NCI-H2227 (cell line): ENCODE measurements around the gene ATP1B1.
A peak's percentile ranks its signal among the peaks of the same experiment; 100 is the strongest.

Experiments used
- DNase-seq: peaks from one replicate; lab custom pipeline; 2025; ENCODE audit not compliant: unreplicated experiment; lab: John Stamatoyannopoulos, UW

ATP1B1 gene

DNA sequence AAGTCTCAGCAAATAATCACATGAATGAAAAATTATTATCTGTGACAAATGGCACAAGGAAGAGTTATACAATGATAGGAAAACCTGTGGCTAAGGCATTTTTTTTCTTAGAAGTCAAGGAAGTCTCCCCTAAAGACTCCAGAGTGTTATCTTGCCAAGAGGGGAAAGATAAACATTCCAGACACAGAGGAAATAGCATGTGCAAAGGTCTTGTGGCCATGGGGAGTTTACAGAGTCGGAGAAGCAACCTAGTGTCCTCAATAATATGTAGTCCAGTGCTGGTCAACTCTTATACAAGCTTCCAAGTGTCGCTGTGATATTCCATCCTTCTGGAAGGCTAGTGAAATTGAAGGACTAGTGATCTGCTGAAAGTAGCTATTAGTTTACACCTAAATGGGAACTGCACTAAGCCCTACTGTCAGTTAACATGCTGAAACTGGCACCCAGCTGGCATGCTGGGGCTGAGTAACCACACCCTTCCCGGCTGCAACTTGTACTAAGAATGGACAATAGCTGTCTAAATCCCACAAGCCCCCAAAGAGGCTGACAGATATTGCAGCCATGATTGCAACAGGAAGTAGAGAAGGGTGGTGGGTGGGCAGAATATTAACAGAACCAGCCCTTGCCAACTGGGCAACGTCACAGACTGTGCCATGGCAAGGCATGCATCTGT lies 11.5 kb upstream of the ATP1B1 start:
- DNase-seq = no peak

DNA sequence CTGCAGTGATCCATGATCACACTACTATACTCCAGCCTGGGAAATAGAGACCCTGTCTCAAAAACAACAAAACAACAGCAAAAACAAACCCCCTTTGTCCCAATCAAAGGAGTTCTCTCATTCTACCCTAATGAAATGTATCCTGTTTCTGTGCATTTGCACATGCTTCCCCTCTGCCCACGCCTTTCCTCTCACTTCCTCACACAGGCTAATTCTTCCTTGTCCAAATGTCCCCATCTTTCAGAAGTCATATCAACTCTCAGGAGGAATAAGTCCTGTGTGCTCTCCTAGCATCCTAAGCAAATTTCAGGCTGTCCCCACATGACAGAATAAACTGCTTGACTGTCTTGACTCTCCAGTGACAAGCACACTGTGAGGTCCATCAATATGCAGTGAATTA lies 8.1 kb upstream of the ATP1B1 start:
- no peak for DNase-seq

GRCh38 chr1:169099561-169099960 lies 6.9 kb upstream of the ATP1B1 start:
- DNase-seq = no peak

DNA sequence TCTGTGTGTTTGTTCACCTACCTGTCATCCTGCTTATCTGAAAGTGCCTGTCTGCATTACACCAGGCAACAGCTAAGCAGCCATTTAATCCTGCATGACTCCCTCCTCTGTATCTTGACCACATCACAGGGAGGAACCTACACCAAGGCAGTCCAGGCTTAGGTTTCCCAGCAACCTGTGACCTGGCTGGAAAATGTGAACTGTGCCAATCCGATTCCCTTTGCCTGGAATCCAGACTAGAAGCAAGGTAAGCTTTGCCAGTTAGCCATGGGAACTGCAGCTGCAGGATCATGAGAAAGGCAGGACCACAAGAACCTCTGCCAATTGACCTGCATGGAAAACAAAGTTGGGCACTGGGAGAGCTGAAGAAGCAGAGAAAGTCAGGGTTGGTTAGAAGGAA lies 6.3 kb upstream of the ATP1B1 start:
- DNase-seq = no peak

DNA sequence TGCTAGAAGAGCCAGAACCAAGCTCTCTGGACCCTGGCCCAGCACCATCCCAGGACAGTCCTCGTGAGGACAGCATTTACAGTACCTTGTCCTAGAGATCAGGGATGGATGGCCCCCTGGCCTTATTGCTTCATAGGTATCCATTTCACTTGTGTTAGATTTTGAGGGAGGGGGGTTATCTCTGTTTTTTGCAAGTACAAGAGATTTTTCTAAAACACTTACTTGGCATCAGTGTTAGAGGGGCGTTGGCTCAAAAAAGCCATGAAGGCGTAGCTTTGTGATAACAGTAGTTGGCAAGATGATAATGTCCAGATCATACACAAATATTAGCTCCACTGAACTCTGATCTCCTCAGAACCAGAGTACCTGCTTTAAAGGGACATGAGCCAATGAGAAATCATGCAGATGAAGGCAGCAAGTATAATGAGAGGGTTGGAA lies 5.8 kb upstream of the ATP1B1 start:
- no peak for DNase-seq

GRCh38 chr1:169102567-169102966 lies 3.9 kb upstream of the ATP1B1 start:
- peak; percentile 68 for DNase-seq

- no peak for DNase-seq
Observed at GRCh38 chr1:169103002-169103401, 3.5 kb upstream of the ATP1B1 start.

DNA sequence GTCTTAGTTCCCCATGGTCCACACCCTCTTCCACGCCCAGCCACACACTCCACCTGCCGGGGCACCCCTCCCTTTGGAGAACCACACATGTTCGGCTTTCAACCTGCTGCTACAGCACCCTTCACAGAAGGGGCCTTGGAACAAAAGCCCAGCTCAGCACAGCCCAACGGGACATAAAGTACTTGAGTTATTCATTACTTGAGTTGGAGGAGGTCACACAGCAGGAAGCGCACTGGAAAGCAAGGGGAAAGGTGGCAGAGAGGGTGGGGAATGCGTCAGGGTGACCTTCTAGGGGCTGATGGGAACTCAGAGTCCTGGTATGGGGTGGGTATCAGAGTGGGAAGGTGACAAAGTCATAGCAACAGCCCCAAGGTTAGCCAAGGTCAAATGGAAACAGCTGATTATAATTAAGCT lies 3.0 kb upstream of the ATP1B1 start:
- DNase-seq = peak; percentile 7

- peak; percentile 56 for DNase-seq
Observed at GRCh38 chr1:169105087-169105433, 1.4 kb upstream of the ATP1B1 start.

- peak; percentile 95 for DNase-seq
Observed at GRCh38 chr1:169105434-169106094, 926 bp upstream of the ATP1B1 start.

- peak; percentile 48 for DNase-seq
Observed at GRCh38 chr1:169106921-169107602, 572 bp downstream of the ATP1B1 start.

DNA sequence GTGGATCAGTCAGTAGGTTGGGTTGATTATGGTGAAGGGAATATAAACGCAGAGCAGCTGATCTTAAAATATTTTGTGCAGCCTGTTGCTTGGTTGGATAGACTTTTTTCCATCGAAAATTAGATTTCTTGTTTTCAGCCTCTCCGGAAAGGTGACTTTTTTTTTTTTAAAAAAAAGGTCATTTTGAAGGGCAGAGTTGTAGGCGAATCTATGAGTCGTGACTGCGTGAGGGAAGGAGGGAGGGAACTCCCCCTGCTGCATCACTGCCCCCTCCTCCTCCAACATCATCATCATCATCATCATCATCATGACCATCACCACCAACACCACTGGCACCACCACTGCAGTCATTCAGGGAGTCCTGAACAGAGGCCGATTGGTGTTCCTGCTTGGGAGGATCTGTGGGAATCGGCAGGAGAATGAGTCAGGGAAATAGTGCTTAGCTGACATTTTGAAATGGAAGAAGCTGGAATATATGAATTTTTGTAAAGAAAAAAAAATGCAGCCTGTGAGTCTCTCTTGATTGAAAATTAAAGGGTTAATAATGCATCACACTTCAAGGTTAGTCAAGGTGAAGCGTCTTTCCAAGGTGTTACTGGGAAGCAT lies 1.2 kb downstream of the ATP1B1 start:
- no peak for DNase-seq

DNA sequence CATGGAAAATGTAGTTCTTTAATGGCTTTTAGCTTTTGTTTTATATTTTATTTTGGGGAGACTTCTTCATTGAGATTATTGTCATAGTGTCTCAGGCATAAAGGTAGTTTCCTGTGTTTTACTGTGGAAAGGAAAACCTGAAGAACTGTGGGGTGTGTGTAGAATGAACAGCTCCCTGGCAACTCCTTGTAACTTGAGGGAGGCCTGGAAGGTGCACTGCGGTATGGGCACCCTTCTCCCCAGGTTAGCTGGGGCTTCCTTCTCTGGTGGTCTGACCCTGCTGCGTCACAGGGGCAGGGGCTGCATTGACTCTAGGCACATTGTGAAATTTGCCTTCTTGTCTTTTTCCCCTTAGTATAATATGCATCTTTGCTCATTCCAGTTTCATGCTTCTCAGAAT lies 1.7 kb downstream of the ATP1B1 start:
- no peak for DNase-seq

DNA sequence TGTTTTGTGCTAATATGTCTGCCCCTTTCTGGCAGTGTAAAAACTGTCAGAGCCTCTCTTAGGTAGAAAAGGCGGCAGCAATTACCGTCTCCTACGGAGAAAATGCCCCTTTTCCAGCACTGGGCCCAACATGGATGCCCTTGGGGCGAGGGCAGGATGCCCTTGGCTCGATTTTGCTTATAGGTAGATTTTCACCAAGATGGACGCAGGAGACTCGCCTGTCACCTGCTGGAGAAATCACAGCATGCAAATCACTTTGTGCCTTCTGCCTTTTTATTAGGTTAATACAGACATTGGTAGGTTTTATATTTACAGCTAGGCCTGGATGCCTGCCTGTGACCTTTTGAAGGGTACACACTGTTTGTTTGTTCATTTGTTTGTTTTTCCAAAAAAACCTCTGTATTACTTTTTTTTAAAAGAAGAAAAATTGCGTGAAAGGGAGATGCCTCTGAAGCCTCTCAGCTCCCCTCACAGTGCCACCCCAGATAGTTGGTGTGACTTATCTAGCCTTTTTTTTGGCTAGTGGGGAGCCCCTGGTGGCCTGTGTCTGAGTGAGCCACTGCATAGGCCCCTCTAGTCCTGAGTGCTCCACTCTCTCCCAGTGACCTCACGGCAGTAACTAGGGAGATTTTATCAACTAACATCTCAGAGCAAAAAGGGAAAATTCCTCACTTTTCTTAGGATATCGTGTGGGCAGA lies 2.5 kb downstream of the ATP1B1 start:
- DNase-seq = peak; percentile 44

DNA sequence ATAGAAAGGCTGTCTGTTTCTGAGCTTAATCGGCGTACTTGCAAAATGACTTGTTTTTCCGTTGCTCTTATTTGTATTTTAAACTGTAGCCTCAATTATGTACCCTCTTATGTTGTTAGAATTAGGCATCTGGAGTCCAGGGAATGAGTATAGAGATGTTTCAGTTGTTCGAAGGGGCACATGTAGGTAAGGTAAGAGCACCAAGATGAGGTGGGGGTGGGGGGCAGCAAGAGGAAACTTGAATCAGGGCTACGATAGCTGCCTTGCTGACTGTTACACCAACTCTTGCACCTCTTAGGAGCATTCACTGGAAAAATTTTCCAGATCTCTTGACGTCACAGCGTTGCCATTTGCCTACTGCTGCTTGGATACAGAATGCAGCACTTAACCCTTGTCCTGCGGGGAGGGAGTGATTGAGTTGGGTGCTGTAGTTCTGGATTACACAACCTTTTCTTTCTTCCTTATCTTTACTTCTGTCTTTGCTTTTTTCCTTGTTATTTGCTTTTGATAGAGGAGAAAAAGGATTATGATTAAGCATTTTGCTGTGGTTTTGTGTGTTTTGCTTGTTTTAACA lies 3.2 kb downstream of the ATP1B1 start:
- DNase-seq = peak; percentile 83

DNA sequence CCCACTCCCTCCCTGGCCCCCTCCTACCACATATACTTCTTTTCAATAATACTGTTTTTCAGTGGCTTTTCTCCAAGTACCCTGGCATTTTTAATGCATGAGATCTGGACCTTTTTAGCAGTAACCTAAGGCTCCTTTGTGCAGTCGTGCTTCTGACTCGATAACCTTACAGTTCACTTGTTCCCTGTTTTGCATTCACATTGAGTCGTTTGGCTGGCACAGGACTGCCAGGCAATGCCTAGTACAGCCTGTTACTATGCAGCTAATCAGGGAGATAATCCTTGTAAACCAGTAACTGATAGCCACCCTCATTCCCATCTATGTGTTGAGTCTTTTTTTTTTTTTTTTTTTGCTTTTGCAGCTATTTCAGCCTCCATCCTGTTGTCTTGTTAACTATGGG lies 3.7 kb downstream of the ATP1B1 start:
- no peak for DNase-seq

DNA sequence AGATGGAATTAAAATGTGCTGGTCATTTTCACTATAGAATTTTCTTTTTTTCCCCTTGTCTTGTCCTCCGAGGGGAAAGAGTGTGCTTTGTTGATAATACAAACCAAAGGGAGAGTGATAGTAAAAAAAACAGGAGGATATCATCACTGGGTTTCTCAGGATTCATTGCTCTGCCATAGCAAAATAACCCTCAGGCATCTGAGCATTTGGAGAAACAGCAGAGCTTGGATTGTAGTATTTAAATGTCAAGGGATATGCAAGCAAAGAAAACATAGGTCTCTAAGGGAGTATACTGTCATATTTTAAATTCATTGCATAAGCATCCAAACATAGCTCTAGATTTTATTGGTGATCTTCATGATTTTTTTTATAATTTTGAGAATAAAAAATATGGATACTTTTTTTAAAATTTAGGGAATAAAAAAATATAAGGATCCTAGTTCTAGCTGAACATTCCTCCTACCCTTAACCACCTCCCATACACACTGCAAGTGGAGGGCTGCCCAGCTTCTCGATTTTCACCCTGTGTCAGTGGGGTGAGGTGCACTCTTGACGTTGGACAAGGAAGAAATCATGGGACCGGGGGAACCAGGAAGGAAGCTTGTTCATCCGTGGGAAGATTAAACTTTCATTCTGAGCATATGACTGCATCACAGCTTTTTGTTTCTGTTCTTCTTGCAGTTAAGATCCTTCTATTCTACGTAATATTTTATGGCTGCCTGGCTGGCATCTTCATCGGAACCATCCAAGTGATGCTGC lies 4.4 kb downstream of the ATP1B1 start:
- DNase-seq = no peak

GRCh38 chr1:169111472-169111871 lies 5.0 kb downstream of the ATP1B1 start:
- DNase-seq = no peak

- DNase-seq = no peak
Observed at GRCh38 chr1:169112241-169112640, 5.8 kb downstream of the ATP1B1 start.

DNA sequence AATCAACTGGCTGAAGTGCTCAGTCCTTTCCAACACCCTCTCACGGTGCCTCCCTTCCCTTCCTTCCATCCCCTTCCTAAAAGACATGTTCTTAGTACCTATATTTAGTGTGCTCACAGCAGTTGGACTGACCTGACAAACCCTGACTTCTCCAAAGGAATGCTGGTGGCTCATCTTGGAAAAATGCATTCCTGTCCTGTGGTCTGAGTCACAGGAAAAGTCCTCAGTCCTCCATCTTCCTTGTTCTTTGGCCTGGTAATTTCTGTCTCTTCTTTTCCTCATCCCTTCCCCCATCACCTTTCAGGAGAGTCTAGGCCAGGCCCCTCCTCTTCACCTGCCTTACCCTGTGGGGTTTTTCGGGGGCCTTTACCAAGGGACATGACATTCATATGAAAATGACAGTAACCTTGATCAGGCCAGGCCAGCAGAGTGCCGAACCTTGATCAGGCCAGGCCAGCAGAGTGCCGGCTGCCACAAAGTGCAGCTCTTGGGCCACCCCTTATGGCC lies 7.2 kb downstream of the ATP1B1 start:
- DNase-seq = no peak
